GM19328 (cell line): Measurements from ENCODE around the gene NOS1AP.
"Not testable (repeated sequence)": the region's sequence is repeated elsewhere in the genome, so short reads cannot be mapped to it uniquely, and the experiment has no call there.

ENCODE experiments used
- ATAC-seq: cut with Tn5 transposase; IDR thresholded peaks from one replicate; pipeline ENCODE4 v1.9.1; 2021; ENCODE audit warnings: mild to moderate bottlenecking, moderate library complexity; ENCODE audit not compliant: unreplicated experiment

NOS1AP gene

DNA sequence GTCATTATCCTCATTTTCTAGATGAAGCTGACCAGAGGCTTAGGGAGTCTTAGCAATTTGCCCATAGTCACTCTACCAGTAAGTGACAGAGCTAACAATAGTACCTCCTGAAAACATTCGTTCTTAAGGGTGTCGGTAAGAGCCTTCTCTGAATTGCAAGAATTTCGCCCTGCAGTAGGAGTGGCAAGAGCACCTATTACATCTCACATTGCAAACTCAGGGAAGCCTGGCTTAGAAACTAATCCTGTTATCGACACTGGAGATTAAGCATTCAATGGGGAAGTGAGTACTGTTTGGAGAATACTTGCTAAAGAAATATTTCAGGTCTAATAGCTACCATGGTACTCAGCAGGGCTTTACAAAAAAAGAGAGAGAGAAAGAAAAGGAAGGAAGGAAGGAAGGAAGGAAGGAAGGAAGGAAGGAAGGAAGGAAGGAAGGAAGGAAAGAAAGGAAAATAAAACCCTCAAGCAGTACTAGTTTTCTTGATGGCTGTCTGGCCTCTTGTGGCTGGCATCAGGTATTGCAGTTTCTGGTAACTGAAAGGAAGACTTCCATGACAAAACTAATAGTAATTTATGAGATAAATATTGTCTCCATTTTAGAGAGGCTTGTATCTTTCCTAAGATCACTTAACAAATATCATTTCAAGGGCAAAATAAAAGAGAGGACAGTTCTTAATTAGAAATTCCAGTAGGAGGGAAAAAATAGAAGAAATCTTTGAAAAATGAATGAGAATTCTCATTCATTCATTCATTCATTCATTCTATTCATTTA lies 322.5 kb downstream of the NOS1AP start:
- ATAC-seq, result no peak

DNA sequence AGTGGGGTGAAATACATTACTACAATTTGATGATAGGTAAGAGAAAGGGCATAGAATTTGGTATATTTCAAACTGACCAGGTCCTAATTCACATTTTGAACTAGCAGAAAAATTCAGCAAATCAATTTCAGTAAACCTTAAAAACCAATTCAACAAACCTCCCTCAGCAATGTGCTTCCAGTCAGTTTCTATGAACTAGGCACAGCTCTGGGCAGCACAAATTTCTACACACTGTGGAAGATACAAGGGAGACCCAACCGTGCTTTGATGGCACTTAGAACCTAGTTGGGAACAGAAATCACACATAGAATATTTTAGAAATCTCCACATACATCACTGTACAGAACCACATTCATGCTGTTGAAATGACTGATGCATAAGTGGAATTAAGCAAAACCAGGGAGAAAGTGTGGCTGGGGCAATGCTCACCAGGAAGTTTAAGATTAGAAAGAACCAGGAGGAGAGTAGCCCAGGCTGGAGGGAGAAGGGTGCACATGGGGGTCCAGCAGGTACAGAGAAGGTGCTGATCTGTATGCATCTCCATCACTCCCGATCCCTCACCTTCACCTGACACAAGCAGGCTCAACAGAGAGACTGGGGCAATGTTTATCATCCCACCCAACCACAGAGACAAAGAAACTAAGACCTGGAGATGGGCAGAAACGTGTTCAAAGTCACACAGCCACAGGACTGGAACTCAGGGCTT lies 326.9 kb downstream of the NOS1AP start:
- ATAC-seq, result no peak

- no peak for ATAC-seq
Observed at GRCh38 chr1:162397039-162397448, 327.6 kb downstream of the NOS1AP start.

GRCh38 chr1:162397943-162398560 lies 328.6 kb downstream of the NOS1AP start:
- no peak for ATAC-seq

DNA sequence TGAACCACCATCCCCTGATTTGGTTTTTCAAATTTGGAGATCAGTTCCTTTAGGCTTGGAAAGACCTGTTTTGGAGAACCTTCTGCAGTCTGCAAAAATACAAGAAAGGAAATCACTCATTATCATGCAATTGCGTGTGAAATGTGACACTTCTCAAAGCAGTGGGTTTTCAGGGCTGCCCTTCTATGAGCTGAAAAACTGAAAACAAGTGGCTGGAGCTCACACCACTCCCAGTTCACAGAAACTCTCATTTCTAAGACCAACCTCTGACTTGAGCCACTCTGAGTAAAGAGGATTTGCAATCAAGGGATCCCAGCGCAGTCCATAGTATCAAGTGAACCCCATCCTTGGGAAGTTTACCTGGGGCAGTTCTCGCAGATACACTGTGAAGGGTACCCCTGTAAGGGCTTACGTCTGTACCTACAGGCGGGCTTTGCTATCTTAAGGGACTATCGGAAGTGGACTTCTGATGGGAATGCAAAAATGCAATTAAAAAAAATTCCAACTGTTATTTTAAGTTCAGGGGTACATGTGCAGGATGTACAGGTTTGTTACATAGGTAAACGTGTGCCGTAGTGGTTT lies 329.6 kb downstream of the NOS1AP start:
- ATAC-seq, result no peak

DNA sequence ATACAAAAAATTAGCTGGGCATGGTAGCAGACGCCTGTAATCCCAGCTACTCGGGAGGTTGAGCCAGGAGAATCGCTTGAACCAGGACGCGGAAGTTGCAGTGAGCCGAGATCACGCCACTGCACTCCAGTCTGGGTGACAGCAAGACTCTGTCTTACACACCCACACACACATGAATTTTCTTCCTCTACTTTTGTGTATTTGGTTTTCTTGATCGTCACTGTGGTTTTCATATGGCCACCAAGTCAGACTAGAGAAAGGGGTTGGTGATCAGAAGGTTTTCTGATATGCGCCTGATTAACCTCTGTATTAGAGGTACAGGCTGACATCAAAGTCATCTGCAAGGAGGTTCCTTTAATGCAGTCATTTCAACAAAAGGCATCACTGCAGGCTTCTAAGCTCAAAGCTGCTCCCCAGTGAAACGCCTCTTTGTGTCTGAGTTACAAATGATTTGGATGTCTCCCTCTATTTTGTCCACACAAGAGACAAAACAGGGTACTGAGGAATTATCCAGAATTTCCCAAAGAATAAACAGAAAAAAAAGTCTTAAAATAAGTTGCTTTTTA lies 331.4 kb downstream of the NOS1AP start:
- no peak for ATAC-seq

GRCh38 chr1:162404550-162405160 lies 335.2 kb downstream of the NOS1AP start:
- ATAC-seq, result no peak

- ATAC-seq, result no peak
Observed at GRCh38 chr1:162405800-162406199, 336.3 kb downstream of the NOS1AP start.

- no peak for ATAC-seq
Observed at GRCh38 chr1:162406811-162407210, 337.3 kb downstream of the NOS1AP start.

GRCh38 chr1:162407539-162407938 lies 338.0 kb downstream of the NOS1AP start:
- no peak for ATAC-seq

DNA sequence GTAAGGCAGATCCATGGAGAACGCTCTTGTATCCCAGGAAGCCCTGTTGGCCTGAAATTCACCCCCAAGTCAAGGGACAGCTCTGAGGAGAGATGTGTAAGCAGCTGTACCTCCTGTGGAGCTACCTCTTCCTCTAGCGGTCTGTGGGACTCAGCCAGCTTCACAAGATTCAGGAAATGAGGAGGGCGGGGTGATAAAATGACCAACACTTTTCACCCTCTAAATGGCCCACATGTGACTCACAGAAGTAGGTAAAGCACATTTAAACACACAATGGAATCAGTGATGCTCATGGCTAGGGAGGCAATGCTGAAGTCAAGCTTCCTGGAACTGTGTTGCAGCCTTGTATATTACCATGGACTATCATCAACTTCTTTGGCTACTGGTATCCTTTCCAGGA lies 342.5 kb downstream of the NOS1AP start, which contains the start of gene SH2D1B:
TSS of gene SH2D1B (minus strand) at position 135 of the 400 bp plus-strand sequence. CDS start at position 15, 120 bp downstream.
- ATAC-seq, result no peak

DNA sequence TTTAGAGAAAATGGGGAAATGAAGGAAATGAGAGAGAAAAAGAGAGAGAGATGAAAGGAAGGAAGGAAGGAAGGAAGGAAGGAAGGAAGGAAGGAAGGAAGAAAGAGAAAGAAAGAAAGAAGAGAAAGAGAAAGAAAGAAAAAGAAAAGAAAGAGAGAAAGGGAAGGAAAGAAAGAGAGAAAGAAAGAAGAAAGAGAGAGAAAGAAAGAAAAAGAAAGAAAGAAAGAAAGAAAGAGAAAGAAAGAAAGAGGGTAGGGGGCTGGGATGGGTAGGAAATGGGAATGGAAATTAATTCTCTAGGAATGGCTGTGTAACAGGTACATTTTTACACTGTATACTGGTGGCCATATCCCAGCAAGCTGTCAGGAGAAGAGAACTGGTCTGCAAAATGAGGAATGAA lies 346.7 kb downstream of the NOS1AP start:
- no peak for ATAC-seq

GRCh38 chr1:162416909-162417308 lies 347.4 kb downstream of the NOS1AP start:
- no peak for ATAC-seq

DNA sequence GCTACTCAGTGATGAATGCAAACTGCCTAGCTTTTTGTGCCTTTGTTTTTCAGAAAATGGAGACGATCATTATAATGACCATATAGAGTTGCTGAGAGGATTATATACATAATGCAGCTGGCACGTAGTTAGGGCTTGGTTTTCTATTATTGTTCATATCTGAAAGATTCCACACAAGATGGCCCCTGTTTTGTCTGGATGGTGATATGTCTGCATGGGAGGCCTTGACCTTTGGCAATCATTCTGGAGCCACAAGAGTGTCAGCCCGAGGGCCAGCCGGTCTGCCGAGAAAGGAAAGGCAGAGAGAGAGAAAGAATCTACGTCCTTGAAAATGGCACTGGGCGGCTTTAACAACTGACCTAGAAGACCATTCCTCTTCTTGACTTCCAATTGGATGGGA lies 348.2 kb downstream of the NOS1AP start:
- ATAC-seq, result no peak

DNA sequence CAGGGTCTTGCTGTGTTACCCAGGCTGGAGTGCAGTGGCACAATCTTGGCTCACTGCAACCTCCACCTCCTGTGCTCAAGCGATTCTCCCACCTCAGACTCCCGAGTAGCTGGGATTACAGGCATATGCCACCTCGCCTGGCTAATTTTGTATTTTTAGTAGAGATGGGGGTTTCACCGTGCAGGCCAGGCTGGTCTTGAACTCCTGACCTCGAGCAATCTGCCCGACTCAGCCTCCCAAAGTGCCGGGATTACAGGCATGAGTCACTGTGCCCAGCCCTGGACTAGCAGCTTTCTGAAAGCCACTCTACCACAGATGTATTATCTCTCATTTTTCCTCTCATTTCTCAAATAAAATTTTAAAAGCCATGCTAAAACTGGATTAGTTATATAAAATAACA lies 349.1 kb downstream of the NOS1AP start:
- ATAC-seq, result not testable (repeated sequence)

GRCh38 chr1:162419450-162419931 lies 350.0 kb downstream of the NOS1AP start:
- not testable (repeated sequence) for ATAC-seq
